HG03066 (cell line): ENCODE measurements around the gene PNCK.

Experiments
- ATAC-seq: cut with Tn5 transposase; IDR thresholded peaks from one replicate; pipeline ENCODE4 v1.9.1; 2021; ENCODE audit warnings: low read depth; ENCODE audit not compliant: unreplicated experiment

The PNCK gene

DNA sequence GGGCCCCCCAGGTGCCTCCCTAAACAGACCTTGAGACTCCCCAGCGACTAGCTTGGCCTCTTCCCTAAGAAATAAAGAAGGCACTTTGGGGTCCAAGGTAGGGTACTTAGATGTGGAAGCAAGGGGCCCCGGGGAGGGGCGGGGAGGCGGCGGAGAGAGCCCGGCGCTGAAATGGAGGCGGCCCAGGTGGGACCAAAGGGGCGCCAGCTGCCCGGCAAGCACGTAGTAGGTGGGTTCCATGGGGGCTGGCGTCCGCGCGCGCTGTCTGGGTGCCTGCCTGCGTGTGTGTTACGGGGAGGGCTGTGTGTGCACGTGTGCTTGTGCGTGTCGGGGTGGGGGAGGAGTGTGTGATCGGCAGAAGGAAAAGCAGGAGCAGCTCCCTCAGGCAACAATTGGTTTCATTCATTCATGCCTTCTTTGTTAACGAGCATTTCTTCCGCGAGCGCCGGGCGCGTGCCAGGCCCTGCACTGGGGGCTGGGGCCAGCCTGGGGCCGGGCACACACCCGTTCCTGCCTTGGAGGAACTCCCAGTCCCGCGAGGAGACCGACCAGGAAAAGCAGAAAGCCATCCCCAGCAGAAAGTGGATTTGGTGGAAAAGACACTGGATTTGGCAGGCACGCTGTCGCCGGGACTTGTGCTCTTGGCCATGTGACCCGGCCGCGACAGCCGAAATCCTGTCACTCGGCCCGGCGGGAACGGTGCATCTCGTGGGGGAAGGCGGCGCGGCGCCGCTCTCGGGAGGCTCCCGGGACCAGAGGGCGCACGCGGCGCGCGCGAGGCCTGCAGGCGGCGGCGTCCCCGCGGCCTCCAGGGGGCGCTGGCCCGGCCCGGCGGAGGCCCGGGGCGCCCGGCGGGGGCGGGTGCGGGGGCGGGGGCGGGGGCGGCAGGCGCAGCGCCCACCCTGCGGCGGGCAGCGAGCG lies 29.9 kb downstream of the PNCK start:
- ATAC-seq: no peak

DNA sequence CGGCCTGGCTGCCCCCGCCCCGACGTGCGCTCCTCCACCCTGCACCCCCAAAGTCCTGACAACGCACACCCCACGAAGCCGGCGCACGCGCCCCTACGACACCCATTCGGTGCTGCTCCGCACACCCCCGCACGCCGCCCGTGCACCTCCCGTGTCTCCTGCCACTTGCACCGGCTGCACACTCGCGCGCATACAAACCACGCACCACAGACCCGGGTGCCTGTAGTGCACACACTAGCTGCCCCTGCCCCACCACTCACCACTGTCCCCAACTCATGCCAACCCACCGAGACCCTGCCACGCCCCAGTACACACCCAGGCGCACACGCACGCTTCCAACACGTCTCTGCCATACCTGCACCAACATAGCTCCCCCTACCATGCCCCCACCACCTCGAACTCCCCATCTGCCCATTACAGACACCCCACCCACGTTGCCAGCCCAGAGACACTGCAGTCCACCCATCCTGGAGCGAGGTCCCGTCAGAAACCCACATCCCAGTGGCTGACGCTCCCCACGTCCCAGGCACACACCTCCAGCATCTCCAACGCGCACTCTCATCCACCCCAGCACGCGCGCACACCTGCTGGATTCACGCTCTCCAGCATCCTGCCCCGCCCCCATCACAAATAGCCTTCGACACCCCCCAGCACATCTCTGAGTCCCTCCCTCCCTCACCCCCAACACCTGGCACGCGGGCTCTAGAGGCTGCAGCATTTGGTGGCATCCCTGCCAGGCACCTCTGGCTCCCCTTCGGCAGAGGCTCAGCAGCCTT lies 30.8 kb downstream of the PNCK start:
- no peak for ATAC-seq

DNA sequence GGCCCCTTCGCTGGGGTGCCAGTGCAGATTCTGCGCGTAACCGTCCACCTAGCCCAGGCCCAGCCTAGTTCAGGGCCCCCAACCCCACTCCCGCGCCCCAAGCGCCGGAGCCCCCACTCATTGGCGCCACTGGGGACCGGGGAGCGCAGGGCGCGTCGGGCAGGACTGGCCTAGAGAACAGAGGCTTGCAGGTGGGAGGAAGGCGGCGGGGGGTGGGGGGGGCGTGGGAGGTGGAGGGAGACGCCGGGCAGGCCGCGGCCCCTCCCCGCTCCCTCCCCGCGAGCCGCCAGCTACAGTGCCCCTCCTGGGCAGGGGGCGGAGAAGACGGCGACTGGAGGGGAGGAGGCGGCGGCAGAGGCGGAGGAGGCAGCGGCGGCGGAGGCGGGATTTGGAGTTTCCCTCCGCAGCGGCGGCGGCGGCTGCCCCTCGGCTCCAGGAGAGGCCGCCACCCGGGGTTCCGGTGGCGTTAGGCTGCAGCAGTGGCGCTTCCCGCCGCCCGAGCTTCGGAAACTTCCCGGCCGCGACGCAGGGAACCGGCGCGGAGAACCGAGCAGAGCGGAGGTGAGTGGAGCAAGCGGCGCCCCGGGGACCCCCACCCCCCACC lies 31.5 kb downstream of the PNCK start:
- ATAC-seq: no peak

DNA sequence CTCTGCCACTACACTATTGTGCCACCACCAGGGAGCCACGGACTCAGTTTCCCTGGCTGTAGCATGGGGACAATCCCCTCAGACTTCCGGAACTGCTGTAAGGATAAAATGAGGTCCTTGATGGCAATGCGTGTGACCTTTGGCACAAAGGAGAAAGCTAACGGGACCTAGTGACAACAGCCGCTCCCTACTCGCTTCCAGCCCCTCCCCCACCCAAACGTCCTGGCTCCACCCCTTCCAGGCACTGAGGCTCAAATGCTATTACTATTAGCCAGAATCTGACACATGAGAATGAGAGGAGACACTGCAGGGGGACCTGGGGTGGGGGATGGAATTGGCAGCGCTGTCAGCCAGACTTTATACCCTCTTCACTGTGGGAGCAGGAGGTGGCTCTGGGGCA lies 32.0 kb downstream of the PNCK start:
- no peak for ATAC-seq

DNA sequence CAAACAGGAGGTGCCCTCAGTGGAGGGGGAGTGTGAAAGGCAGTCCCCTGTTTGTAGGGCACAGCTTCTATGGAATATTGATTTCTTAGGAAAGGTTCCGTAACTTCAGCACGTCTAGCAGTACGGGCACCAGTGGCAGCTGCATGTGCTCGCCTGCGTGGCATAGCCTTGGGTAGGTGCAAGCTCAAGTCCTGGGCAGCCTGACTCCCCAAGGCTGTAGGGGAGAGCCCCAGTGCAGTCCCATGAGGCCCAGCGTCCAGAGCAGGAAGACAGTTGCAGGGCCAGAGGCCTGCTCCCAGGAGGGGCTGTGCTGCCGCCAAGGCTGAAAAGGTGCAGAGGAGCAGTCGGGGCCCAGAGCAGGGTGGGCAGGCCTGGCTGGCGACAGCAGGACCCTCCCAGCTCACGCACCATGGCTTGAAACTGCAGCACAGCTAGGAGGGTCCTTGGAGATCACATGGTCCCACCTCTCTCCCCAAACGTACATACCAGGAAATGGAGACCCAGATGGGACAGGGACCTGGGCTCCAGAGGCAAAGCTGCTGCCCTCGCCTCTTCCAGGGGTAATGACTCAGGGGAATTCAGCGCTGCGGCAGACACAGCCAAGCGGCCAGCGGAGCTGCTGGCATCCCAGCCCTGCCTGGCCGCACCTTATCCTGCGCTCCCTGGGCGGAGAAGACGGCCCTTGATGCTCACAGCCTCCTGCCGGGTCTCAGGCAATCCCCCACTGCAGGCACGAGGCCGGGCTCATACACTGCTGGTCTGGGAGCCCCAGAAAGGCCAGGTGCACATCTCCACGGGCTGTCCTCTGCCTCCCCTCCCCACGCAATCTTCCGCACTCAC lies 32.7 kb downstream of the PNCK start:
- no peak for ATAC-seq

DNA sequence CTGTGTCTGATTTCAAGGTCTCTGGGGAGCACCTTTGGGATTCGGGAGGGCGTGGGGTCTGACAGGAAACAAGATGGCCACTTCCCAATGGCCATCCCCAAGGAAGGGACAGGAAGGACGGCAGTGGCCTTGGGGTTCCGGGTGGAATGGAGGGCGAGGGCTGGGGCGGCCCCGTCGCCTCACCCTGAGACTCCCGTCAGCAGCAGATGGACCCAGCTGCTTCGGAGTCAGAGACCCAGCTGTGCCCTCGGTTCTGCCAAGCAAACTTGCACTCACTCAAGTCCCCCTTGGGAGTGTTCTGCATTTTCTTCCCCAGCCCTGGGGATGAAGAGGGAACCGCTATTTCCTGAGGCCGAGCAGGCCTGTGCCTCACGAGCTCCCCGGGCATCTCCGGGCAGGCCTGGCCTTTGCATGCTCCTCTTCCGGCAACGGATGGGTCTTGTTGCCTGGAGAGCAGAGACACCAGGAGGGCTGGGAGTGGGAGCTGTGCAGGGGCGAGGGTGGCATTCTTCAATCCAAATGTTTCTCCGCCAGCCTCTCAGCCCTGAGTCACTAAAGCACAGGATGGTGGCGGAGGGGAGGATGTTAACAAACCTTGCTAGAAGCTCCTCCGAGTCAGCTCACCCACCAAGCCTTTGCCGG lies 33.4 kb downstream of the PNCK start:
- ATAC-seq: no peak

DNA sequence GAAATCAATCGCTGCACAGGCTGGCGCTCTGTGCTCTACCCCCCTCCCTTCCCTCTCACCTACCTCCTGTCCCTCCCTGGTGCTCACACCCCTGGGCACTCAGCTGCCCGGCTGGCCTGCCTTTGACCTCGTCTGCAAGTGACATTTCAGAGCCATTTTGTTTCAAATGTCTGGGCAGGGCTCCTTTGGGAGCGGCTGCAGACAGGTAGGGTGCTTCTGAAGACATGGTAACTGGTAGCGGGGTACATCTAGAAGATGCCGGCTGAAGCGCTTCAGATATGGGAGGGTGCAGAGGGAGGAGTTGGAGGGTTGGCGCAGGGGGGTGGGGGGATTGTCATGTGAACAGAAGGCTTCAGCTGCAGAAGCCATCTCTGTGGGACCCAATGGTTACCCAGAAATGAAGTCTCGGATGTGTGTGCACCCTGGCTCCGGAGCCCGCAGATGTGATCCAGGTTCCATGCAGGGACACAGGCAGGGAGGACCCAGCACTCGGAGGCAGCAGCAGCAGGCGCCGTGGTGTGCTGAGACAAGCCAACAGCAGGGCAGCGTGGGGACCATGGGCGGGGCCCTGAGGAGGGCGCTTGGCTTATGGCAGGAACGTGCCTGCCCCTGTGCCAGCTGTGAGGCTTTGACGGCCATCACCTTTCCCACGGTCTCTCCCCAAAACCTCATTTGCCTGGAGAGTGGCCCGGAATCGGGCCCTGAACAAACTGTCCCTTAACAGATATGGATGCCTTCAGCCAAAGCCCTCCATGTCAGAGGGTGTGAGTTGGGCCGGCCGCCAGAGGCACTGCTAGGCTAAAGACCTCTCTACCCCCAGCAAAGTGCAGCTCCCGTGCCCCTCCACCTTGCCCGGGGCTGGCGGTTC lies 34.2 kb downstream of the PNCK start:
- no peak for ATAC-seq

DNA sequence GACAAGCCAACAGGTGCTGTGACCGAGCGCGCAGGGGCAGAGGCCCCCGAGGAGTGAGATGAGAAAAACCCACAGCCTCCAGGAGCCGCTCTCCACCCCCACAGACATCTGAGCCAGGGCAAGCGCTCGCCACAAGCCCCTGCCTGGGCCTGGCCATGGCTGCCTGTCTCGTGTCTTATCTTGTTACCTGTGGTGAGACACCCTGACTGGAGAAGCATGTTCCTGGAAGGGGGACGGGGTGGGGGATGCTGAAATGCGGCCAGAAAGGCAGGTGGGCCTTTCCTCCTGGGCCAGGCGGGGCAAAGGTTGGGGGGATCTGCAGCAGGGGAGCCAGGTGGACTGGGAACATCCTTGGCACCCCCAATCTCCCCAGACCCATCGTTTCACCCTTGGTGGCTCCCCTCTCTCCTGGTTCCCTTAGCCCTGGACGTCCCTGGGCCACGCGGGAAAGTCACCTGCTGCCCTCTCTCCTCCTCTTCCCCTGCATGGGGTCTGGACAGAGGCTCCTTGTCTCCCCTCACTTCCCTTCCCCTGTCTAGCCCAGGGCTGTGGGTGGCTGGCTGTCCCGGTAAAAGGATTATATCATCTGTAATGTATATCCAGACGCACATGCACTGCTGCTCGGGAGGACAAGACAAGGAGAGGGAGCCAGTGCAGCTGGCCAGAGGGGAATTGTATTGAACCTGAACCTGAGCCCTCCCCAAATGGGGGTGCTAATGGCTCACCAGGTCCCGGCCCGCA lies 35.0 kb downstream of the PNCK start:
- no peak for ATAC-seq

DNA sequence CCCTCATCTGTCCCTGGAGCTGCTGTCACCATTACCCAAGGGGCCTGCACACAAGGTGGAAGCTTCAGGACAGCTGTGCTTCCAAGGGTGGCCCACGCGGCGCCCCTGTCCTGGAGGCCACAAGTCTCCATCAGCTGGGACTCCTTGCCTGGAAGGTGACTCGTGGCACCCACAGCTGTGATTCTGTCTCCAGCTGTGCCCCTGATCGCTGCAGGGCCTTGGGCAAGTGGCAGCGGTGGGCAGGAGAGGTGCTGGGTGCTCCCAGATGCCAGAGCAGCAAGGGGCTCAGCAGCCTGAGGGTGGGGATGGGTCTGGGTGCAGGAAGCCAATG lies 35.6 kb downstream of the PNCK start:
- no peak for ATAC-seq

DNA sequence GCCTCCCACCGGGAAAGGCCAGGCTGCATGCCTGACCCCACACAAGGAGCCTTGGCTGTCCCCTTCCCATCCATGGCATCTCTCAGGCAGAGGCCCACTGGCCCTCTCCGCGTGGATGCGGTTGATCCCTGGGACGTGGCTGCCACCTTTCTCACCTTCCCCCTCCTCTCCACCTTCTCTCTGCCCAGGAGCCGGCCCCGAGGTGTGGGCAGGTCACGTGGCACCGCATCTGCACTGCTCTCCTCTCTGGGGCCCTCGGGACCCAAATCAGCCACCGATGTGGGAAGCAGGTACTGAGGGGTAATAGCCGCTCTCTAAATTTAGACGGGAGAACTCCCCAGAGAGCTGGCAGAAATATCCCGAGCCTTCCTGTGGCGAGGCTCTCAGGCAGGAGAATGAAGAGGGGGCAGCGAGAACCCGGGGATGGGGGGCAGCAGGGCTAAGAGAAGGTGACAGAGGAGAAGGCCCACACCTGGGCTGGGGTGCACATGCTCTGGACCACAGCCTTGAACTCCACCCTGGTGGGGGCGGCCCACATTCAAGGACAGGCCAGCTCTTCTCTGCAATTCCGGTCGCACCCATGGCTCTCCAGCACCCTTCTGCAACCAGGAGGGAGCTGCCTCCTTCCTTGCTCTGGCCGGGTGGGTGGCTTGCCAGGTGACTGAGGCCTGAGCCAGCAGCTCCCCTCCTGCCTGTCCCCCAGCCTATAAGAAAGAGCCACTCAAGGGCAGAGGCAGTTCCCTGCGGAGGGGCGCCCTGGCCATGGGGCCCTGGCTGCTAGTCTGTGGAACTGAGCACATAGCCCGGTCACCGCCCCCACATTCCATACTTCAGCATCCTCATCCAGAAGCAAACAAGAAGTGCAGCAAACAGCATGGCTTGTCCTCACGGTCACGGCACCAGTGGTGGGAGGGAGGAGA lies 36.2 kb downstream of the PNCK start:
- no peak for ATAC-seq

DNA sequence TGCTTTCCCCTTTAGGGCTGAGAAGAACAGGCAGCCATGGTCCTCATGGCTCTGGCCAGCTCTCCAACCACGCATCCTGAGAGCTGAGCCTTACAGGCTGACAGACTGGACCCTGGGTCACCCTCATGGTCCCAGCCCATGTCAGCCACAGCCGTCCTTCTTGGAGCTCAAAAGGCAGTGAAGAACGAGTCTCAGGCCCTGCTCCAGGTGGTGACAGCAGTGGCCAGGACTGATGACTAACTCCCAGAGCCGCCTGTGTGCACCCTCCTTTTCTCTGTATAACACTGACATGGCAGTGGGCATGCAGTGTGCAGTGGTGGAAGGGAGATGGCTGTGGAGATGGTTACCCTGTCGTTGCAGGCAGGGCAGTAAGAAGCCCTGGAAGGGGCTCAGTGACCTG lies 36.9 kb downstream of the PNCK start:
- ATAC-seq: no peak

DNA sequence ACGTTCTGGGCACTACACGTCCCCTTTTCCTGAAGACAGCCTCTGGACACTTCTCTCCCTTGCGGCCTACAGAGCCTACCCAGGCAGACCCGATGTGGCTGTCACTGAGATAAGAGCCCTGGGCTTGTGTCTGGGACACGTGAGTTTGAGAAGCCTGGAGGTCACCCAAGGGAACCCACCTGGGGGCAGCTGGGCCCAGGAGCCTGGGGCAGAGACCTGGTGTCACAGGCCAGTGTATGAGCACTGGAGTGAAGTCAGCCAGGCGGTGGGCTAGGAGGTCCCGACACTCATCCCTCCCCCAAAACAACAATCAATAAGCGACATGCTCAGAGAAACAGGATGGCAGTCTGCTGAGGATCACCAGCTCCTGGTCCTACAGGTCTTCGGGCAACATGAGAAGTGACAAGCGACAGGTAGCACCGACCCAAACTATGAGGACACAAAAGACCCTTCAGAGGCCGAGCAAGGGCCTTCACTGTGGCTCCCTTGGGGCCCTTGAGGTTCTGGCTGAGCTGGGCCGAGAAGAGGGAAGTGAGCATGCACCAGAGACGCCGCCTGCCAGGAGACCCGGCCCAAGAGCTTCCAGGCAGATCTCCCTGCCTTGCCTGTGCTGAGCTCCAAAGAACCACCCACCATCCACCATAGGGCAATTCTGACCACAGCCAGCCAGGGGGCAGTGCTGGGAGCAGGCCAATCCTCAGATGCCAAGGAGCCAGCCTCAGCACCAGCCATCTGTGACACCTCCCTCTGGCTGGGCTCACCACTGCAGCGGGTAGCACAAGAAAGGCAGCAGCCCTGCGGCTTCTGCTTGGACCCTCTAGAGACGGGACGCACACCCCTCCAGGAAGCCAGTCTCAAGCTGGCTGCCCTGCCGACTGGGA lies 37.6 kb downstream of the PNCK start:
- ATAC-seq: no peak

DNA sequence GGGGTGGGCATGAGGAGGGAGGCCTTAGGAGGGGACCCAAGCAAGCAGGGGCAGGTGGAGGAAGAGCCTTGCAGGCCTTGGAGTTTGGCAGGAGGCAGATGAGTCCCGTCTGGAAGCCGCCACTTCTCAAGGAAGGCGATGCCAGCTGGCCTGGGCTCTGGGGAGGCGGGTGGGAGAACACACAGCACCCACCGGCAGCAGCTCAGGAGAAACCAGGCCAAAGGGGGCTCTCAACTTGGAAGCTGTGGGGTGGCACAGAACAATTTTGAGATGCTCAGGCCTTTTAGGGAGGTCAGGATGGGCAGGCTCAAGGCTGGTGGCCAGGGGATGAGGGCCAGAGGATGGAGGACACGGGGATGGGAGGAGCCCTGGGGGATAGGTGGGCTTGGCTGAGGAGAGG lies 38.2 kb downstream of the PNCK start:
- ATAC-seq: no peak

DNA sequence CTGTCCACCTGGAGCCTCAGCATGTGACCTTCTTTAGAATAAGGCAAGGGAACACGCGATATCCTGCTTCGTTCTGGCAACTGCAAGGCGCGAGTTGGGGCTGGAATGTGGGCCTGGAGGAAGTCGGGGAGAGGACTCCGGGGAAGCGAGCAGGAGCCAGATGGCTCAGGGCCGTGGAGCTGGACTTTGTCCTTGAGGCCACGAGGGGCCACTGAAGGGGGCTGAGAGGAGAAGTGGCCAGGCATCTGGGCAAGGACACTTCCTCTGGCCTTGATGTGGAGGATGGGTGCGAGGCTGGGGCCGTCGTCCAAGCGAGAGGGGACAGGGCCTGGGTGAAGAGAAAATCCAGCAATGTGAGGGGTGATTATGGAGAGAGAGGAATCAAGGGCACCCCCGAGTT lies 38.8 kb downstream of the PNCK start:
- ATAC-seq: no peak

DNA sequence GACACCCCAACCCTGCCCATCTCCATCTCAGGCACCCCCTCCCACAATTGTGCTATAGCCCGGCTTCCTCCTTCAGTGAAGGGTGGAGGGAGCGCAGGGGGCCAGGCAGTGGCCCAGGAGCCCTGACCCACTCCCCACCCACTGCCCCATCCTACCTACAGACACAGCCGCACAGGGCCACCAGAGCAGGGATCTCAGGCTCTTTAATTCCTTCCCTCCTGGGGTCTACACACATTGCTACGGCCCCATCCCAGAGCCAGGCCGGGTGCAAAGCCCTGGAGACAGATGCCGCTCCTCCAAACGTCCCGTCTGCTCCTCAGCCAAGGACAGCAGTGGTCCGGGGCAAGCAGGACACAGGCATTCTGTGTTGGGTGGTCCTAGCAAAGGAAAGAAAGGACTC lies 39.4 kb downstream of the PNCK start:
- no peak for ATAC-seq

DNA sequence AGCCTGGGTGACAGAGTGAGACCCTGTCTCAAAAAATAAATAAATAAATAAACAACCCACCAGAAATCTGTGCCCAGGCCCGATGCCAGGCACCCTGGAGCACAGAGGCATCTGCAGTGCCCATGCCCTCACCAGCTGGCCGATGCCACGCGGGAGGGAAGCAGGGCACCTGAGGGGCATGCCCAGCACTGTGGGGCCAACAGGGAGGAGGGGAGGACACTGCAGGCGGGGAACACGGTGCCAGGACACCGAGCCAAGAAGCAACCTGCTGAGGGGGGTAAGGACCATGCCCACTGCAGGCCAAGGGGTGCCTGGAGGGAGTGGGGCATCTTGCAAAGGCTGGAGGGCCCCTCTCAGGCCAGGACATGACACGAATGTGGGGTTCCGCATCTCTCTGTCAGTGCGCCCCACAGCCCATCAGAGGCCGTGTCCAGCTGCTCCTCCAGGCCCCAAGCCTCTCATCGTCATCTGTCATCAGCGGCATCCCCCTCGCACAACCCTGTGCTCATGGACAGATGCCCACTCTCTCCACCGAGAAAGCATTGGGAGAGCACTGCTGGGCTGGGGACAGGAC lies 39.9 kb downstream of the PNCK start:
- no peak for ATAC-seq
